GM12878 (cell line): ENCODE results near the gene NLRP7. TPM values are rescaled to one million over a fixed set of nuclear protein-coding genes. Genes with fewer than 3 reads are reported as not detected.

Experiments used
- ATAC-seq: fragments of 200-7000 bp; cut with Tn5 transposase; 3 replicates; pipeline ENCODE4 v1.9.1; 2020; ENCODE audit warnings: mild to moderate bottlenecking, moderate library complexity
- BruUV-seq: library from RNA; stranded (reverse); fragments of 400-500 nt; replicated peaks from 2 replicates; lab custom pipeline; 2021; lab: Mats Ljungman, UMichigan
- CTCF ChIA-PET: fragments of 300-600 bp; sonication (Branson Sonifier 250); formaldehyde crosslinking; extraction: SDS; loops from one replicate; lab custom pipeline; 2021; ENCODE audit warnings: inconsistent platforms; lab: Yijun Ruan, JAX
- POLR2A ChIA-PET: fragments of 350-600 bp; formaldehyde crosslinking; extraction: SDS; loops from one replicate; lab custom pipeline; 2021; ENCODE audit warnings: inconsistent platforms; lab: Charles Lee
- RAD21 ChIA-PET: fragments of 300-600 bp; sonication (Branson Sonifier 250); formaldehyde crosslinking; loops from one replicate; lab custom pipeline; 2023; ENCODE audit warnings: antibody characterized with exemption; ENCODE audit not compliant: unreplicated experiment; lab: Charles Lee
- SMC1A ChIA-PET: fragments of 300-600 bp; sonication (Branson Sonifier 250); formaldehyde crosslinking; loops from one replicate; lab custom pipeline; 2023; ENCODE audit not compliant: unreplicated experiment, uncharacterized antibody; lab: Charles Lee
- DNase-seq: peaks from one replicate; pipeline ENCODE4 v3.0.0-alpha.2; 2011; ENCODE audit warnings: low read depth, low spot score
- FAIRE-seq: peaks from 3 replicates; lab custom pipeline; 2011; peaks lifted over from hg19 to GRCh38; lab: Jason Lieb, UNC
- H2AFZ ChIP-seq: 2 replicates; pipeline ENCODE4 v1.6.0; 2011; ENCODE audit warnings: low read depth, low read length, control low read depth; ENCODE audit not compliant: control insufficient read depth
- H3K27ac ChIP-seq: 2 replicates; pipeline ENCODE4 v1.5.1; 2011; ENCODE audit warnings: control low read depth; ENCODE audit not compliant: control insufficient read depth, insufficient read depth
- H3K27me3 ChIP-seq, 2 experiments: replicated peaks in 1 of 2; 2 replicates each; pipeline versions ENCODE4 v1.6.0 to v1.6.1; 2011; ENCODE audit warnings: low read length in 1 of 2; ENCODE audit not compliant: control insufficient read depth in 2 of 2, insufficient read depth in 2 of 2
- H3K36me3 ChIP-seq, 2 experiments: 2 replicates each; pipeline ENCODE4 v1.5.1; 2011; ENCODE audit warnings: low read length in 1 of 2; ENCODE audit not compliant: control insufficient read depth in 2 of 2, insufficient read depth in 2 of 2
- H3K4me1 ChIP-seq: 2 replicates; pipeline ENCODE4 v1.6.1; 2011; ENCODE audit warnings: mild to moderate bottlenecking, low read length, moderate library complexity, mixed read lengths; ENCODE audit not compliant: control insufficient read depth, insufficient read depth
- H3K4me2 ChIP-seq: 2 replicates; pipeline ENCODE4 v1.6.0; 2011; ENCODE audit warnings: control low read depth; ENCODE audit not compliant: control insufficient read depth, insufficient read depth
- H3K4me3 ChIP-seq: fragments of 200-600 bp; sonication (generic); 2 replicates; pipeline ENCODE4 v1.5.1; 2016
- H3K79me2 ChIP-seq: 2 replicates; pipeline ENCODE4 v1.6.0; 2011; ENCODE audit warnings: low read length; ENCODE audit not compliant: control insufficient read depth, insufficient read depth
- H3K9ac ChIP-seq: 2 replicates; pipeline ENCODE4 v1.8.0; 2011; ENCODE audit warnings: low read length, control low read depth, mixed read lengths; ENCODE audit not compliant: control insufficient read depth, insufficient read depth
- H3K9me3 ChIP-seq: replicated peaks from 3 replicates; pipeline ENCODE4 v1.5.1; 2011; ENCODE audit warnings: mild to moderate bottlenecking, low read length; ENCODE audit not compliant: control insufficient read depth, insufficient read depth
- H4K20me1 ChIP-seq: 2 replicates; pipeline ENCODE4 v1.6.0; 2011; ENCODE audit not compliant: control insufficient read depth, insufficient read depth
- CREB1 ChIP-seq: IDR thresholded peaks from 2 replicates; pipeline ENCODE4 v1.6.1; 2012; ENCODE audit warnings: low read depth, mild to moderate bottlenecking, inconsistent platforms
- KDM1A ChIP-seq: fragments of 200-600 bp; sonication (generic); IDR thresholded peaks from 2 replicates; pipeline ENCODE4 v1.6.1; 2016; ENCODE audit warnings: borderline replicate concordance
- NRF1 ChIP-seq: conservative IDR thresholded peaks from 2 replicates; pipeline ENCODE4 v1.6.1; 2011; ENCODE audit warnings: mild to moderate bottlenecking, low read depth, low read length, improper control_type of control experiment
- RUNX3 ChIP-seq: IDR thresholded peaks from 2 replicates; pipeline ENCODE4 v1.6.1; 2012; ENCODE audit warnings: low read length, inconsistent platforms
- SMARCA5 ChIP-seq: fragments of 450-650 bp; IDR thresholded peaks from 2 replicates; pipeline ENCODE4 v1.6.1; 2017; ENCODE audit warnings: mild to moderate bottlenecking
- SP1 ChIP-seq: IDR thresholded peaks from one replicate; pipeline ENCODE4 v1.6.1; 2011; ENCODE audit warnings: low read depth, low read length
- TBL1XR1 ChIP-seq: IDR thresholded peaks from 2 replicates; pipeline ENCODE4 v1.6.1; 2012; ENCODE audit warnings: low read depth, low read length, improper control_type of control experiment
- ZNF622 ChIP-seq: fragments of 450-650 bp; IDR thresholded peaks from 2 replicates; pipeline ENCODE4 v1.6.1; 2017; ENCODE audit warnings: mild to moderate bottlenecking, inconsistent platforms
- WGBS: methylation state at CpG from one replicate; pipeline ENCODE4 v1.1.6; 2016; ENCODE audit warnings: low lambda C conversion rate; ENCODE audit not compliant: insufficient replicate concordance, insufficient coverage; ENCODE audit errors: missing lambda C conversion rate; 5-methylcytosine and 5-hydroxymethylcytosine counted together
- in situ Hi-C: fragments of 300-500 bp; cut with MboI; formaldehyde crosslinking; loops from 9 replicates; pipeline ENCODE4 v1.14.3; 2018; ENCODE audit warnings: mixed read lengths
- intact Hi-C: fragments of 100-400 bp; cut with micrococcal nuclease; formaldehyde crosslinking; loops from one replicate; pipeline ENCODE4 v1.14.2; 2022; ENCODE audit not compliant: unreplicated experiment
- polyA plus RNA-seq, 11 experiments: library from polyadenylated mRNA; depleted of rRNA in 4 of 11; unstranded in 6 of 11; stranded (reverse) in 5 of 11; fragments of >200 nt; fragmentation: Nextera tagmentation in 4 of 11; fragmentation: Illumina TruSeq in 1 of 11; extraction: Ambion mirVana in 4 of 11; extraction: Trizol in 1 of 11; gene quantifications; 1 replicate in 1 of 11; 2 replicates in 10 of 11; pipeline versions ENCODE4 v1.2.1 to v1.2.3, GENCODE V29; 2011 to 2016; ENCODE audit warnings: inconsistent platforms in 2 of 11, missing spikeins in 2 of 11, low read depth in 1 of 11
- total RNA-seq, 4 experiments: library from RNA; depleted of rRNA in 3 of 4; stranded (reverse); fragments of >200 nt in 3 of 4; fragmentation: Illumina TruSeq in 1 of 4; extraction: Trizol in 1 of 4; gene quantifications; 2 replicates each; pipeline versions ENCODE4 v1.2.1 to v1.2.3, GENCODE V29; 2013 to 2021
- TF ChIP-seq, protein P1 (sequence below): fragments of 450-650 bp; formaldehyde crosslinking; IDR thresholded peaks from 2 replicates; pipeline ENCODE4 v1.4.0; 2020; ENCODE audit warnings: mild to moderate bottlenecking, moderate library complexity
- TF ChIP-seq, protein P2 (sequence below): fragments of 450-650 bp; formaldehyde crosslinking; IDR thresholded peaks from 2 replicates; pipeline ENCODE4 v1.5.0; 2022; ENCODE audit warnings: mild to moderate bottlenecking, missing genetic modification characterization
- TF ChIP-seq, protein P3 (sequence below): IDR thresholded peaks from 2 replicates; pipeline ENCODE4 v1.6.1; 2012; ENCODE audit warnings: improper control_type of control experiment, low read depth, low read length; ENCODE audit not compliant: insufficient replicate concordance

NLRP7 gene
- total and polyA plus RNA-seq, 10 of the 15 experiments (the other 5 are each of a cell fraction or from before 2014, with no cell fraction given), result 0.08 to 3.4 (median 0.31) TPM

DNA sequence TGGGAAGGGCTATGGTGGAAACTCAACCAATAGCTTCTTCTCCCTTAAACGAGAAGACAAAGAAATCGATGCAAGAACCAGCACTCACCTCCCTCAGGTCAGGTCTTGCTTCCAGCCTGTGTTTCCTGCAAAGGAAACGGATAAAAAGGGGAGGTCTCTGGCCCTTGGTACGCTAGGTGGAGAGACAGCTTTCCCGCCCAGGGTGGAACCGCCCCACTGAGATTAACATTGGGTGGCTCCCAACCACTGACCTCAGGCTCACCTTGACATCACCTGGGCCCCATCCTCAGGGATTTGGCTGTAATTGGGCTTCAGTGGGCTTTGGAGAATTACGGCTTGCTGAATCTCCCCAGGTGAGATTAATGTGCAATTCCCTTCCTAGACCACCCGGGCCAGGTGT, at the start of gene NLRP7 (continued):
- TF ChIP-seq SP1 (no peak), CREB1 (no peak), RUNX3 (no peak)

- Histone ChIP-seq H3K4me2 (no peak overlapping the region), H3K27ac (no peak overlapping the region), H3K9me3 (no peaks in the 10 kb centered on the region; the same call in 2 of the 3 replicates), H3K4me3 (no peak overlapping the region), H3K27me3 (no peaks in the 10 kb centered on the region), H3K9ac (no peak overlapping the region), H4K20me1 (no peaks in the 10 kb centered on the region), H3K79me2 (no peaks in the 10 kb centered on the region), H2AFZ (no peak overlapping the region), H3K36me3 (no peaks in the 10 kb centered on the region), H3K4me1 (no peaks in the 10 kb centered on the region)
- no TSS peak for BruUV-seq
- ChIA-PET POLR2A (interaction anchor here (0.6 kb wide), 1 partner anchor 33 kb away, joined by 3 read pairs; no protein-coding TSS in a partner anchor), SMC1A (no interaction called here), CTCF (no interaction called here), RAD21 (no interaction called here)
- ATAC-seq (no peak), FAIRE-seq (no peak), DNase-seq (no peak)
- in situ Hi-C loops (no loop called here), intact Hi-C loops (no loop called here)
- 21% methylated on average over 3 of the region's 3 CpGs for WGBS
- TF ChIP-seq, protein P1, sequence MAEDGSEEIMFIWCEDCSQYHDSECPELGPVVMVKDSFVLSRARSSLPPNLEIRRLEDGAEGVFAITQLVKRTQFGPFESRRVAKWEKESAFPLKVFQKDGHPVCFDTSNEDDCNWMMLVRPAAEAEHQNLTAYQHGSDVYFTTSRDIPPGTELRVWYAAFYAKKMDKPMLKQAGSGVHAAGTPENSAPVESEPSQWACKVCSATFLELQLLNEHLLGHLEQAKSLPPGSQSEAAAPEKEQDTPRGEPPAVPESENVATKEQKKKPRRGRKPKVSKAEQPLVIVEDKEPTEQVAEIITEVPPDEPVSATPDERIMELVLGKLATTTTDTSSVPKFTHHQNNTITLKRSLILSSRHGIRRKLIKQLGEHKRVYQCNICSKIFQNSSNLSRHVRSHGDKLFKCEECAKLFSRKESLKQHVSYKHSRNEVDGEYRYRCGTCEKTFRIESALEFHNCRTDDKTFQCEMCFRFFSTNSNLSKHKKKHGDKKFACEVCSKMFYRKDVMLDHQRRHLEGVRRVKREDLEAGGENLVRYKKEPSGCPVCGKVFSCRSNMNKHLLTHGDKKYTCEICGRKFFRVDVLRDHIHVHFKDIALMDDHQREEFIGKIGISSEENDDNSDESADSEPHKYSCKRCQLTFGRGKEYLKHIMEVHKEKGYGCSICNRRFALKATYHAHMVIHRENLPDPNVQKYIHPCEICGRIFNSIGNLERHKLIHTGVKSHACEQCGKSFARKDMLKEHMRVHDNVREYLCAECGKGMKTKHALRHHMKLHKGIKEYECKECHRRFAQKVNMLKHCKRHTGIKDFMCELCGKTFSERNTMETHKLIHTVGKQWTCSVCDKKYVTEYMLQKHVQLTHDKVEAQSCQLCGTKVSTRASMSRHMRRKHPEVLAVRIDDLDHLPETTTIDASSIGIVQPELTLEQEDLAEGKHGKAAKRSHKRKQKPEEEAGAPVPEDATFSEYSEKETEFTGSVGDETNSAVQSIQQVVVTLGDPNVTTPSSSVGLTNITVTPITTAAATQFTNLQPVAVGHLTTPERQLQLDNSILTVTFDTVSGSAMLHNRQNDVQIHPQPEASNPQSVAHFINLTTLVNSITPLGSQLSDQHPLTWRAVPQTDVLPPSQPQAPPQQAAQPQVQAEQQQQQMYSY, result no peak
- TF ChIP-seq SMARCA5, result no peak
- TF ChIP-seq NRF1, result no peak
- TF ChIP-seq, protein P2, sequence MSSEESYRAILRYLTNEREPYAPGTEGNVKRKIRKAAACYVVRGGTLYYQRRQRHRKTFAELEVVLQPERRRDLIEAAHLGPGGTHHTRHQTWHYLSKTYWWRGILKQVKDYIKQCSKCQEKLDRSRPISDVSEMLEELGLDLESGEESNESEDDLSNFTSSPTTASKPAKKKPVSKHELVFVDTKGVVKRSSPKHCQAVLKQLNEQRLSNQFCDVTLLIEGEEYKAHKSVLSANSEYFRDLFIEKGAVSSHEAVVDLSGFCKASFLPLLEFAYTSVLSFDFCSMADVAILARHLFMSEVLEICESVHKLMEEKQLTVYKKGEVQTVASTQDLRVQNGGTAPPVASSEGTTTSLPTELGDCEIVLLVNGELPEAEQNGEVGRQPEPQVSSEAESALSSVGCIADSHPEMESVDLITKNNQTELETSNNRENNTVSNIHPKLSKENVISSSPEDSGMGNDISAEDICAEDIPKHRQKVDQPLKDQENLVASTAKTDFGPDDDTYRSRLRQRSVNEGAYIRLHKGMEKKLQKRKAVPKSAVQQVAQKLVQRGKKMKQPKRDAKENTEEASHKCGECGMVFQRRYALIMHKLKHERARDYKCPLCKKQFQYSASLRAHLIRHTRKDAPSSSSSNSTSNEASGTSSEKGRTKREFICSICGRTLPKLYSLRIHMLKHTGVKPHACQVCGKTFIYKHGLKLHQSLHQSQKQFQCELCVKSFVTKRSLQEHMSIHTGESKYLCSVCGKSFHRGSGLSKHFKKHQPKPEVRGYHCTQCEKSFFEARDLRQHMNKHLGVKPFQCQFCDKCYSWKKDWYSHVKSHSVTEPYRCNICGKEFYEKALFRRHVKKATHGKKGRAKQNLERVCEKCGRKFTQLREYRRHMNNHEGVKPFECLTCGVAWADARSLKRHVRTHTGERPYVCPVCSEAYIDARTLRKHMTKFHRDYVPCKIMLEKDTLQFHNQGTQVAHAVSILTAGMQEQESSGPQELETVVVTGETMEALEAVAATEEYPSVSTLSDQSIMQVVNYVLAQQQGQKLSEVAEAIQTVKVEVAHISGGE, result no peak
- TF ChIP-seq, protein P3, sequence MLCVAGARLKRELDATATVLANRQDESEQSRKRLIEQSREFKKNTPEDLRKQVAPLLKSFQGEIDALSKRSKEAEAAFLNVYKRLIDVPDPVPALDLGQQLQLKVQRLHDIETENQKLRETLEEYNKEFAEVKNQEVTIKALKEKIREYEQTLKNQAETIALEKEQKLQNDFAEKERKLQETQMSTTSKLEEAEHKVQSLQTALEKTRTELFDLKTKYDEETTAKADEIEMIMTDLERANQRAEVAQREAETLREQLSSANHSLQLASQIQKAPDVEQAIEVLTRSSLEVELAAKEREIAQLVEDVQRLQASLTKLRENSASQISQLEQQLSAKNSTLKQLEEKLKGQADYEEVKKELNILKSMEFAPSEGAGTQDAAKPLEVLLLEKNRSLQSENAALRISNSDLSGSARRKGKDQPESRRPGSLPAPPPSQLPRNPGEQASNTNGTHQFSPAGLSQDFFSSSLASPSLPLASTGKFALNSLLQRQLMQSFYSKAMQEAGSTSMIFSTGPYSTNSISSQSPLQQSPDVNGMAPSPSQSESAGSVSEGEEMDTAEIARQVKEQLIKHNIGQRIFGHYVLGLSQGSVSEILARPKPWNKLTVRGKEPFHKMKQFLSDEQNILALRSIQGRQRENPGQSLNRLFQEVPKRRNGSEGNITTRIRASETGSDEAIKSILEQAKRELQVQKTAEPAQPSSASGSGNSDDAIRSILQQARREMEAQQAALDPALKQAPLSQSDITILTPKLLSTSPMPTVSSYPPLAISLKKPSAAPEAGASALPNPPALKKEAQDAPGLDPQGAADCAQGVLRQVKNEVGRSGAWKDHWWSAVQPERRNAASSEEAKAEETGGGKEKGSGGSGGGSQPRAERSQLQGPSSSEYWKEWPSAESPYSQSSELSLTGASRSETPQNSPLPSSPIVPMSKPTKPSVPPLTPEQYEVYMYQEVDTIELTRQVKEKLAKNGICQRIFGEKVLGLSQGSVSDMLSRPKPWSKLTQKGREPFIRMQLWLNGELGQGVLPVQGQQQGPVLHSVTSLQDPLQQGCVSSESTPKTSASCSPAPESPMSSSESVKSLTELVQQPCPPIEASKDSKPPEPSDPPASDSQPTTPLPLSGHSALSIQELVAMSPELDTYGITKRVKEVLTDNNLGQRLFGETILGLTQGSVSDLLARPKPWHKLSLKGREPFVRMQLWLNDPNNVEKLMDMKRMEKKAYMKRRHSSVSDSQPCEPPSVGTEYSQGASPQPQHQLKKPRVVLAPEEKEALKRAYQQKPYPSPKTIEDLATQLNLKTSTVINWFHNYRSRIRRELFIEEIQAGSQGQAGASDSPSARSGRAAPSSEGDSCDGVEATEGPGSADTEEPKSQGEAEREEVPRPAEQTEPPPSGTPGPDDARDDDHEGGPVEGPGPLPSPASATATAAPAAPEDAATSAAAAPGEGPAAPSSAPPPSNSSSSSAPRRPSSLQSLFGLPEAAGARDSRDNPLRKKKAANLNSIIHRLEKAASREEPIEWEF, result no peak
- no peak for TF ChIP-seq ZNF622
- TF ChIP-seq TBL1XR1, result no peak
- no peak for TF ChIP-seq KDM1A
These were observed 48.2 kb upstream of the NLRP7 start for GRCh38 chr19:54995561-54995960.
